NAMALWA (cell line): ENCODE results near the gene NECTIN1.

ENCODE experiments used
- DNase-seq: peaks from one replicate; pipeline ENCODE4 v3.0.0-alpha.2; 2015; ENCODE audit warnings: low spot score

Gene NECTIN1

DNA sequence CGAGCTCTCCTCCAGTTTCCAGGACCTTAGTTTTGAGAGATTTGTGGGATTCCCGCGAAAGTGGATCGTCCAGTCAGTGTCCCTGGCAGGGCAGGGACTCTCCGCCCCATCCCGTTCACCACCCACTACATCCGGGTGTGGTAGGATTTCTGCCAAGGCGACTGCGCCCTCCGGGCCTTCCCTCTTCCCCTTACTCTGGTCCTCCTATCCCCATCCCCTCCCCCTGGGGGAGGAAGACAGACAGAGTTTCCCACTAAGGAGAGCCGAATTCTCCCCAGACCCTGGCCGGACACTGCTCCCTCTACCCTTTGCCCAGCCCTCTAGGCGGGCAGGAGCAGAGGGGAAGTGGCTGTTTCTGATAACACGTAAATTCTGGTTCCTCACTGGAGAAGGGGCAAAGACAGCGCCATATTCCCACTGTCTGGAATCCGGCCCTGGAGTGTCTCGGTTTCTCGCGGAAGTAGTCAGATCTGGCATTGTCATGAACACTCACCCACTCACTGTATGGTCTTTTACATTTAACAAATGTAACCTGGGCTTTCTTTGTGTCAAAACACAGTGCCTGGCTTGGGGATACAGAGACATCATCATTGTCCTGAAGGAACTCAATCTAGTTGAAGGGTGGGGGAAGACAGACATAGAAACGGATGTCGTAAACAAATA lies 1.1 kb upstream of the NECTIN1 start:
- DNase-seq = no peak

- DNase-seq = no peak
Observed at GRCh38 chr11:119729581-119729927, 554 bp upstream of the NECTIN1 start.

DNA sequence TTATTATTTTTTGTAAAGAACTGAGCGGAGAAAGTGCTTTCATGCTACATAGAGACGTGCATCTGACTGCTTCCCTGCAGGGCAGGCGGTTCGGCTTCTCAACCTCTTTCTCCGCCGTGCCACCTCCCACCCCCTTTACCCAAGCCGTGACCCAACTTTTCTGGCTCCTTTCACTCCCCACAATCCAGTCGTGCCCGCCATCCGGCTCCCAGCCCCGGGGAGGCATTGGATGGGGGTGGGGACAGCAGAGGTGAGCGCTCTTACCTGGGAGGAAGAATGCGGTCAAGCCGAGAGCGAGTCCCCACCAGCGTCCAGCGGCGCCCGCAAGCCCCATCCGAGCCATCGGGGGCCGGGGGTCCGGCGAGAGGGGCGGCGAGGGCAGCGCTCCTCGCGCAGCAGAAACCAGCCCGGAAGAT lies 781 bp downstream of the NECTIN1 start:
- no peak for DNase-seq

- peak; percentile 32 for DNase-seq
Observed at GRCh38 chr11:119727523-119728151, 1.4 kb downstream of the NECTIN1 start.

- DNase-seq = no peak
Observed at GRCh38 chr11:119726585-119727522, 2.1 kb downstream of the NECTIN1 start.

DNA sequence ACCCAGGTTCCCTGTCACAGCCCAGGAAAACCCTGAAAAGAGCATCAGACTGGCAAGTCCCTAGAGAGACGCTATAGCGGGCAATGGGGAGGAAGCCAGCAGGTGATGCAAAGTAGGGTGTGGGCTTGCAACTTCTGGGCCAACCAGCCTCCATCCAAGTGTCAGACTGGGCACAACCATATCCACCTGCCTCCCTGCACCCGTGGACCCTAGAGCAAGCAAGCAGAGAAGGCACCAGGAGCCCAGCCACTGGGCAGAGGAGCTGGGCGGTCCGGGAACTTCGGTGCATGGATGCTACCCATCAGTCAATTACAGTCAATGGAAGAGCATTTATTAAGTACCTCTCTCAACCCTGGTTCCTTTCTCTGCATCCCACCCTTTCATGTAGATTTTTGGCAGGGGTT lies 2.8 kb downstream of the NECTIN1 start:
- no peak for DNase-seq

- DNase-seq = no peak
Observed at GRCh38 chr11:119724956-119725355, 4.0 kb downstream of the NECTIN1 start.

- no peak for DNase-seq
Observed at GRCh38 chr11:119723952-119724325, 5.1 kb downstream of the NECTIN1 start.

DNA sequence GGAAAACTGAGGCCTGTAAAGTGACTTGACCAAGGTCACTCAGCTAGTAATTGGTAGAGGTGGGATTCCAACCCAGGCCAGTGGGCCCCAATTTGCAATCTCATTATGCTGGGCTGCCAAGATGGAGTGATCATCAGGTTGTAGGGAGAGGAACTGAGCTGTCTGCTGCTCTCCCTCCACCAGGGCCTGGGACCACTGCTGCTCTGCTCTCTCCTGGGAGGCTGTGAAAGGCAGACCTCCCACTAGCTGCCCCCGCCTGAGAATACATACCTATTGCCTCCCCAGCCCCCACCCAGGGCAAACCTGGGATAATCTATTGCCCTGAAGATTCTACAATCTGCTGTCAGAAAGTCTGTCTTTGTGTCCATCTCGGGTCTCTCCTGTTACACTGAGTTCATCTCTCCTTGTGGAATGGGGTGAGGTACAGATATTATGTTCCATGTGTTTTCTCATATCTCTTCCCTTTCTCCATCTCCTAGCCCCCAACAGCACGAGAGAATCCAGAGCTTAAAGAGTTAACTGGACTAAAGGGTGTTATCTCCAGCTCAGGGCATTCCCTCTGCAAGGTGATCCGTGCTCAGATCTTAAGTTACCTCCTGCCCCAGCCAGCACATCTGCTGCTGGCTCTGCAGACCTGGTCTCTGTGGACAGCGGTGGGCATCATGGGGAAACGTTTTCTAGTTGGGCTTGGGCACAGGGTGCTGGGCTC lies 5.6 kb downstream of the NECTIN1 start:
- no peak for DNase-seq

DNA sequence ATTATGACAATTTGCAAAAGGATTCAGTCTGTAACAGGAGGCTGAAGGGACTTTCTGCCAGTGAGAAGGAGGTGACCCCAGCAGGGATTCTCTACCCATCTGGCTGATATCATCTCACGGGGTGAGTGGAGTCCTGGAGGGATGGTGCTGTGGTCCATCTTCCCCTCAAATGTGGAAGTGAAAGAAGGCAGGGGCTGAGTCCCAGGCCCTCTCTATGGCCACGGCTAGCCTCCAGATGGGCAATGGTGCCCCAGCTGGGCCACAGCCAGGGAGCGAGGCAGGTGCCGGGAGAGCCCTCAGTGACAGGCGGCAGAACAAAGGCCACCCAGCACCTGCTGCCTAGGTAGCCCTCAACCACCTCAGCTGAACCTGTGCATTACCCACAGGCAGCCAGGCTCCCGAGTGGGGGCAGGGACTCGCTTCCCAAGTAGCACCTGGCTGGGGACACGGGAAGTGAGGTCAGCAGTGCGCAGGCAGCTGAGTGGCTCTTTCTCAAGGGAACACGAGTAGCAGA lies 6.7 kb downstream of the NECTIN1 start:
- peak; percentile 26 for DNase-seq

DNA sequence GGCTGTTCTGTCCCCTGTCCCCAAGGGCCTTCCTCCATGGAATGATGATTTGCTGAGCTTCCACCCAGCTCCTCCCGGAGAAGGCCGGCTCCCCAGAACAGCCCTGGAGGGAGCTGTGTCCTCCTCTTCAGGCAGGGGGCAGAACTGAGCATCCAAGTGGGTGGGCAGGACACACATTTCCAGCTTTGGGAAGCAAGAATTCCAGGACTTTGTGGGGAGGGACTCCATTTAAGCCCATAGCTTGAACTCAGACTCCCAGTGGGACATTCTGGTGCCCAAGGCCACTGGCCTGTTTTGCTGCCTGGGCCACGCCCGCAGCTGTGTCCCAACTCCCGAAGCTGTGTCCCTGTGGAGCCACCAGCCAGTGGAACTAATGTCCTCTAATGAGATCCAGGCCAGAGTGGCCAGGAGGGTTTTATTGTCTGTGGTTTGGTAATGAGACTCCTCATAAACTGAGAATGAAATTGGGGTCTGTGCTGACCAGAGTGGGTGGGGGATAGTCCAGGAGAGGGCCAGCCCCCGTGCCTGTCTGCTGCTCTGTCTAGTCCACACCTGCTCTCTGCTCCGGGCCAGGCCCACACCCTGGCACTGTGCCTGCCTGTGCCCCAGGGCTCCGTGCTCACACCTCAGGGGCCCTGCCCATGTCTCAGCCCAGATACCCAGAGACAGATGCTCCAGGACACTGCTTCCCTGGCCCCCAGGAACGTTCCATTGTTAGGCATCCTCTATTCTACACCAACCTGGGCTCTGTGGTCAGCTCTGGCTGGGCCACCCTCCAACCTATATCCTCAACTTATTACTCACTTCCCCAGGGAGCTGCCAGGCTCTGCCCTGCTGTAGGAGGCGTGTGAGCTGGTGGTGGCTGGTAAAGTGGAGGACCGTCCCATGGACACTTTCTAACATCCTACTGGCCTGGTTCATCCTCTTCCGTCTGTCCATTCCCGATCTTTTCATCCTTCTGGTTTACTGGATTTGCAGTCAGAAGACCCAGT lies 7.6 kb downstream of the NECTIN1 start:
- DNase-seq = no peak

DNA sequence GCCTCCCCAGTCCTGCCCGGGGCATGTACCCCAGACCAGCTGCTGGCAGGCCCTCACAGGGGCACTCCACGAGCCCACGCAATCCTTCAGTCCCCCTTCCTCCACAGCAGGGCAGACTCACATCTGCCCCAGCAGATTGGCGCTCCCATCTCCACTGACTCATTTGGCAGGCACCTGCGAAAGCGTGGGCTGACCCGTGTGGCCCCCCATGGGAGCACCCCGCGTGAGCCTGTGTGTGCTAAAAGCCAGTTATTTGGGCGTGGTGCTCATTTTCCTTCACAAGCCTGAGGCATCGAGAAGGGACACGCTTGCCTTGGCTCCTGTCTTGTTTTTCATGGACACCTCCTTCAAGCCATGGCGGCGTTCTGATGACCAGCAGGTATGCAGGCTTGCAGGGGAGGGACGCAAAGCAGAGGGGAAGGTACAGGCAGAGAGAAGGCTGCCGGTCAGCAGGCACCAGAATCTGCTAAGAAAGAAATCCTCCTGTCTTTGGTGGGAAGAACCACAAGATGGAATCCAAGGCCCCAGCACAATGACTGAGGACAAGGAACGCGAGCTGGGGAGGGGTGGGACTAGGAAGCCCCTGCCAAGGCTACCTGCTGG lies 8.6 kb downstream of the NECTIN1 start:
- DNase-seq = no peak

GRCh38 chr11:119717839-119718534 lies 11.0 kb downstream of the NECTIN1 start:
- no peak for DNase-seq

- DNase-seq = no peak
Observed at GRCh38 chr11:119716582-119717498, 12.2 kb downstream of the NECTIN1 start.

DNA sequence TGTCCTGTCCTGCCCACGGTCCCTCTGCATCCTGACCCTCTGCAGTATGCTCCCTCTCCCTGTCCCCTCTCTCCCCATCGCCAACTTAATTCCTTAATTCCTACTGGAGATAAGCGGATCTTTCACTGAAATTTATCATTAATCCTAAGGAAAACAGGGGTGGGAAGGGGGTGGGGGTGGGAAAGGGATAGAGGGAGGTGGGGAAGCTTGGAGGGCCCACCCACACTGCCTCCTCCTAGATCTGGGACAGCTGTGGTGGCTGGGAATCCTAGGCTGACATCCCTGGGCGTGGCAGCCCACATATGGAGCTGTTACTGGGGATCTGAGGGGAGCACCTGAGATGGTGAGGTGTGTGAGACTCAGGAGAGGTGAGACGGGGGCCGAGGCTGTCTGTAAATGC lies 14.4 kb downstream of the NECTIN1 start:
- DNase-seq = no peak

DNA sequence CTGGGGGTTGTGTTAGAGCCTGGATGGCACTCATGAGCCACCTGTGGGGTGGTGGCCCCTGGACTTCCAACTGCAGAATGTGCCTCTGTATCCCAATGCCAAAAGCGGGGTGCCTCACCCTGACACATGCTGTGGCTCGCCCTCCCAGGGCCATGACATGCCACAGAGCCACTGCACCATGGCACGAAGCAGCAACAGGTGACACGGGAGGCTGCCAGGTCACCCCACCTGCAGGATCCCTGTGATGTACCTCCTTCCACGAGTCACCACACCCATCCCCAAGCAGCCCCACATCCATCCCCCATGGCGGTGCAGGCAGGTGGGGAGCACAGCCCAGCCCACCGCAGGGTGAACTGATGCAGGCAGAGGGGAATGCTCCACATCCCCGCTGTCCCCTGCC lies 14.8 kb downstream of the NECTIN1 start:
- no peak for DNase-seq

GRCh38 chr11:119713359-119714040 lies 15.5 kb downstream of the NECTIN1 start:
- no peak for DNase-seq
